Memory B cell (primary cell): ENCODE results near the gene ZNF683.
"Not testable (repeated sequence)": the region's sequence is repeated elsewhere in the genome, so short reads cannot be mapped to it uniquely, and the experiment has no call there.

Experiments used
- ATAC-seq: fragments of 150-1000 bp; cut with Tn5 transposase; 2 replicates; pipeline ENCODE4 v1.10.0; 2021; ENCODE audit warnings: low read depth, mild to moderate bottlenecking, moderate library complexity
- DNase-seq, 2 donors: peaks; one replicate each; pipeline ENCODE4 v3.0.0; 2022; ENCODE audit warnings: low spot score in 2 of 2
- H3K27ac Mint-ChIP-seq: one replicate; pipeline ENCODE4 v1.8.0; 2022; ENCODE audit warnings: mild to moderate bottlenecking, moderate library complexity, mixed read lengths
- H3K27me3 Mint-ChIP-seq: one replicate; pipeline ENCODE4 v1.8.0; 2022; ENCODE audit warnings: mixed read lengths
- H3K36me3 Mint-ChIP-seq: one replicate; pipeline ENCODE4 v1.8.0; 2022; ENCODE audit warnings: mild to moderate bottlenecking, mixed read lengths
- H3K4me1 Mint-ChIP-seq: one replicate; pipeline ENCODE4 v1.8.0; 2022; ENCODE audit warnings: mixed read lengths
- H3K4me3 Mint-ChIP-seq: one replicate; pipeline ENCODE4 v1.8.0; 2022; ENCODE audit warnings: mild to moderate bottlenecking, moderate library complexity, mixed read lengths
- H3K9me3 Mint-ChIP-seq: one replicate; pipeline ENCODE4 v1.8.0; 2022; ENCODE audit warnings: mixed read lengths

ZNF683 gene

GRCh38 chr1:26372611-26373010, at the start of gene ZNF683:
TSS of gene ZNF683 (minus strand) at chr1:26372750. CDS start at chr1:26368571, 4,179 bp downstream.
- H3K4me3 Mint-ChIP-seq, DNase-seq, H3K36me3 Mint-ChIP-seq, H3K27me3 Mint-ChIP-seq, H3K27ac Mint-ChIP-seq, H3K9me3 Mint-ChIP-seq, ATAC-seq: not testable (repeated sequence)
- peaks cover 23% of the 10 kb centered on the region for H3K4me1 Mint-ChIP-seq

DNA sequence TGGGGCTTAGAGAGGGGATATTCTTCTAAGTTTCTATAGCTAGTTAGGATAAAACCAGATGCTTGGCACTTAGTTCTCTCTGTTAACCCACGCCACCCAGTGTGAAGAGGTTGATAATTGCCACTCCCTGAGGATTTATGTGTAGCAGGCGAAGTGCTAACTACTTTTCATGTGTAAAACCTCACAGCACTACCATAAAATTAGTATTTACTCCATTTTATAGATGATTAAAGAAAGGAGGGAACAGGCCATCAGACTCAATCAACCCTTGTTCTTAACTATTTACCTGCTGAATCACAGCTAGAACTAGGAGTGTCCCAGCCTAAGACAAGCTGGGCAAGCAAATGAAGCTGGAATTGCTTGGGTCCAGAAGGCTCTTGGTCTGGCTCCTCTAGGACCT, 46.9 kb upstream of the ZNF683 start:
- Mint-ChIP-seq H3K4me3 (no peak overlapping the region), H3K4me1 (no peaks in the 10 kb centered on the region), H3K9me3 (no peaks in the 10 kb centered on the region), H3K27ac (no peak overlapping the region), H3K27me3 (peaks cover 4% of the 10 kb centered on the region), H3K36me3 (no peaks in the 10 kb centered on the region)
- DNase-seq (no peak), ATAC-seq (no peak)

- no peak for DNase-seq
- ATAC-seq: no peak
- Mint-ChIP-seq H3K4me3 (no peak overlapping the region), H3K36me3 (no peaks in the 10 kb centered on the region), H3K9me3 (no peaks in the 10 kb centered on the region), H3K27me3 (peaks cover 6% of the 10 kb centered on the region), H3K4me1 (no peaks in the 10 kb centered on the region), H3K27ac (no peak overlapping the region)
Observed at GRCh38 chr1:26418865-26419349, 46.4 kb upstream of the ZNF683 start.

DNA sequence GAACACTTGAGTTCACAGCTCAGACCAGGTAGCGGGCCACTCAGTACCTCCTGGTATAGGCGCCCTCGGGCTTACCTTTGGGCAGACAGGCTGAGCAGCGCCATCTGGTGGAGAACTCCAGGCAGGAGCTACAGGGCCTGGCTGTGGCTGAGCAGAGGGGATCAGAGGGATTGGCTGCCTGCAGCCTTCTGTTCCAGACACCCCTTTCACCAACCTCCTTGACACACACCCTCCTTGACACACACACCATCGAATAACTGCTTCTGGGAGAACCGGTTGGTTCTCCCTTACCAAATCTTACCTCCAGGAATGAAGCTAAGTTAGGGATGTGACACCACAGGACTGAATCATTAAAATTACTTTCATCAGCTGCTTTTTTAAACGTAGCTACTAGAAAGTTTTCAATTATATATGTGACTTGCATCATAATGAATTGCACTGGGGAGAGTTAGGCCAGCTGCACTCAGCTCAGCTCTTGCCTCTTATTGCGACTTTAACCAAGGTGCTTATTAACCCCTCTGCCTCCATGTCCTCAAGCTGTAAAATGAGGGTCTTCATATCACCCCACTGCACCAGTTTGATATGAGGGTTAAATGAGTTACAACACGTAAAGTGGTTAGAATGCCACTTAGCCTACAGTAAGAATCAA, 44.7 kb upstream of the ZNF683 start:
- no peaks in the 10 kb centered on the region for H3K36me3 Mint-ChIP-seq
- H3K27ac Mint-ChIP-seq: no peak overlapping the region
- peaks cover 18% of the 10 kb centered on the region for H3K27me3 Mint-ChIP-seq
- H3K9me3 Mint-ChIP-seq: no peaks in the 10 kb centered on the region
- DNase-seq: peak; percentile 83 to 86
- no peaks in the 10 kb centered on the region for H3K4me1 Mint-ChIP-seq
- peak; percentile 100 for ATAC-seq
- no peak overlapping the region for H3K4me3 Mint-ChIP-seq

- Mint-ChIP-seq H3K27me3 (peaks cover 36% of the 10 kb centered on the region), H3K36me3 (no peaks in the 10 kb centered on the region), H3K4me3 (no peak overlapping the region), H3K27ac (no peak overlapping the region), H3K9me3 (no peaks in the 10 kb centered on the region), H3K4me1 (peaks cover 10% of the 10 kb centered on the region)
- no peak for DNase-seq
- no peak for ATAC-seq
Observed at GRCh38 chr1:26413031-26413430, 40.5 kb upstream of the ZNF683 start.

- H3K4me3 Mint-ChIP-seq: no peak overlapping the region
Observed at GRCh38 chr1:26412180-26412840, 39.8 kb upstream of the ZNF683 start.

GRCh38 chr1:26411624-26412074, 39.1 kb upstream of the ZNF683 start:
- no peaks in the 10 kb centered on the region for H3K9me3 Mint-ChIP-seq
- ATAC-seq: no peak
- no peak overlapping the region for H3K27ac Mint-ChIP-seq
- no peak for DNase-seq
- no peaks in the 10 kb centered on the region for H3K36me3 Mint-ChIP-seq
- H3K27me3 Mint-ChIP-seq: peaks cover 38% of the 10 kb centered on the region
- H3K4me3 Mint-ChIP-seq: no peak overlapping the region
- peaks cover 10% of the 10 kb centered on the region for H3K4me1 Mint-ChIP-seq

More at GRCh38 chr1:26412180-26412840, 39.8 kb upstream of the ZNF683 start:
- Mint-ChIP-seq H3K9me3 (no peaks in the 10 kb centered on the region), H3K36me3 (no peaks in the 10 kb centered on the region), H3K27me3 (peaks cover 38% of the 10 kb centered on the region), H3K4me1 (peaks cover 10% of the 10 kb centered on the region), H3K27ac (no peak overlapping the region)
- ATAC-seq (no peak), DNase-seq (no peak)

GRCh38 chr1:26410706-26411623, 38.4 kb upstream of the ZNF683 start, which contains the start of gene LIN28A:
TSS of gene LIN28A (plus strand) at chr1:26410817. CDS start at chr1:26410892, 75 bp downstream.
- no peaks in the 10 kb centered on the region for H3K36me3 Mint-ChIP-seq
- DNase-seq (no peak), ATAC-seq (no peak)
- no peak within 1 kb of the TSS for H3K4me3 Mint-ChIP-seq
- H3K4me1 Mint-ChIP-seq: peaks cover 10% of the 10 kb centered on the region
- H3K27ac Mint-ChIP-seq: no peak within 1 kb of the TSS
- H3K9me3 Mint-ChIP-seq: no peaks in the 10 kb centered on the region
- H3K27me3 Mint-ChIP-seq: peaks cover 38% of the 10 kb centered on the region

GRCh38 chr1:26409191-26409807, 36.7 kb upstream of the ZNF683 start:
- Mint-ChIP-seq H3K27me3 (peaks cover 36% of the 10 kb centered on the region), H3K9me3 (no peaks in the 10 kb centered on the region), H3K27ac (peak overlapping the region; percentile 47), H3K36me3 (no peaks in the 10 kb centered on the region), H3K4me3 (peak overlapping the region; percentile 14), H3K4me1 (peaks cover 10% of the 10 kb centered on the region)
- ATAC-seq: no peak
- DNase-seq: no peak

- Mint-ChIP-seq H3K4me3 (no peak overlapping the region), H3K9me3 (no peaks in the 10 kb centered on the region), H3K27ac (no peak overlapping the region), H3K27me3 (peaks cover 37% of the 10 kb centered on the region), H3K4me1 (peaks cover 10% of the 10 kb centered on the region), H3K36me3 (no peaks in the 10 kb centered on the region)
- DNase-seq (peak; percentile 73 to 85), ATAC-seq (peak; percentile 80)
Observed at GRCh38 chr1:26408604-26409003, 36.1 kb upstream of the ZNF683 start.

DNA sequence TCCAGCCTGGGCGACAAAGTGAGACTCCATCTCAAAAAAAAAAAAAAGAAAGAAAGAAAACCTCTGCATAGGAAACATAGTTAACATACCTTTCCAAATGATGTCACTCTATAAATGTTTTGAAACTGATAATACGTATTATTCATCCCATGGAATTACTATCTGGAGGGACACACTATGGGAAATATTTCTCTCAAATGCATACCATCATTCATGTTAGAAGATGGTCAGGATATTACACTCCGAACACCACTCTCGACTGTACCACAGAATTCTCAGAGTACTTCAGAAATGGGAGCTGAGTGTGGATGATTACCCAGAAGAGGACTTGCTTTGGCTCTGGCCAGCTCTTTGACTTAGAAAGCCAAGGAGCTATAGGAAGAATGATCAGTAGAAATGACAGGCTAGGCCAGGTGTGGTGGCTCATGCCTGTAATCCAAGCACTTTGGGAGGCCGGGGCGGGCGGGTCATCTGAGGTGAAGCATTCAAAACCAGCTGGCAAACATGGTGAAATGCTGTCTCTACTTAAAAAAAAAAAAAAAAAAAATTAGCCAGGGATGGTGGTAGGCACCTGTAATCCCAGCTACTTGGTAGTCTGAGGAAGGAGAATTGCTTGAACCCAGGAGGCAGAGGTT, 32.8 kb upstream of the ZNF683 start:
- H3K9me3 Mint-ChIP-seq: no peaks in the 10 kb centered on the region
- ATAC-seq (no peak), DNase-seq (no peak)
- H3K27ac Mint-ChIP-seq: no peak overlapping the region
- peaks cover 7% of the 10 kb centered on the region for H3K4me1 Mint-ChIP-seq
- peaks cover 29% of the 10 kb centered on the region for H3K27me3 Mint-ChIP-seq
- no peak overlapping the region for H3K4me3 Mint-ChIP-seq
- H3K36me3 Mint-ChIP-seq: no peaks in the 10 kb centered on the region

- peaks cover 7% of the 10 kb centered on the region for H3K4me1 Mint-ChIP-seq
- no peaks in the 10 kb centered on the region for H3K9me3 Mint-ChIP-seq
- H3K4me3 Mint-ChIP-seq: no peak overlapping the region
- ATAC-seq (no peak), DNase-seq (no peak)
- no peak overlapping the region for H3K27ac Mint-ChIP-seq
- H3K27me3 Mint-ChIP-seq: peaks cover 28% of the 10 kb centered on the region
- H3K36me3 Mint-ChIP-seq: no peaks in the 10 kb centered on the region
Observed at GRCh38 chr1:26404641-26405040, 32.1 kb upstream of the ZNF683 start.

- Mint-ChIP-seq H3K27ac (no peak overlapping the region), H3K27me3 (peaks cover 23% of the 10 kb centered on the region), H3K4me1 (peaks cover 2% of the 10 kb centered on the region), H3K36me3 (no peaks in the 10 kb centered on the region), H3K4me3 (no peak overlapping the region), H3K9me3 (no peaks in the 10 kb centered on the region)
- no peak for DNase-seq
- ATAC-seq: no peak
Observed at GRCh38 chr1:26403656-26404055, 31.1 kb upstream of the ZNF683 start.
